Keratinocyte (primary cell): ENCODE measurements around the gene GSTCD. TPM values are rescaled to one million over a fixed set of nuclear protein-coding genes. Genes with fewer than 3 reads are reported as not detected.

Experiments
- DNase-seq: peaks from one replicate; pipeline ENCODE4 v3.0.0-alpha.2; 2011; ENCODE audit warnings: low read depth, missing footprints, low spot score
- FAIRE-seq: peaks from 2 replicates; lab custom pipeline; 2011; peaks lifted over from hg19 to GRCh38; lab: Jason Lieb, UNC
- H2AFZ ChIP-seq: 2 replicates; pipeline ENCODE4 v1.6.0; 2012; ENCODE audit warnings: low read length, control low read depth, inconsistent platforms; ENCODE audit not compliant: control insufficient read depth
- H3K27ac ChIP-seq: 2 replicates; pipeline ENCODE4 v1.5.1; 2011; ENCODE audit warnings: low read length; ENCODE audit not compliant: control insufficient read depth, insufficient read depth
- H3K27me3 ChIP-seq: 3 replicates; pipeline ENCODE4 v1.6.0; 2011; ENCODE audit warnings: low read length; ENCODE audit not compliant: control insufficient read depth, insufficient read depth; ENCODE audit errors: extremely low read depth
- H3K36me3 ChIP-seq, 2 experiments: 2 replicates in 1 of 2; 3 replicates in 1 of 2; pipeline ENCODE4 v1.5.1; 2011; ENCODE audit warnings: low read length in 2 of 2, mild to moderate bottlenecking in 1 of 2; ENCODE audit not compliant: control insufficient read depth in 2 of 2, insufficient read depth in 2 of 2; ENCODE audit errors: extremely low read depth in 1 of 2
- H3K4me1 ChIP-seq: 3 replicates; pipeline ENCODE4 v1.5.1; 2011; ENCODE audit warnings: low read length; ENCODE audit not compliant: control insufficient read depth, insufficient read depth; ENCODE audit errors: extremely low read depth
- H3K4me2 ChIP-seq: 3 replicates; pipeline ENCODE4 v1.6.0; 2011; ENCODE audit warnings: low read depth, low read length; ENCODE audit not compliant: control insufficient read depth, insufficient read depth; ENCODE audit errors: extremely low read depth
- H3K4me3 ChIP-seq, 3 experiments: fragments of 200-600 bp in 1 of 3; sonication (generic) in 1 of 3; 2 replicates in 2 of 3; 3 replicates in 1 of 3; pipeline ENCODE4 v1.5.1; 2011 to 2016; ENCODE audit warnings: low read length in 3 of 3, mild to moderate bottlenecking in 3 of 3, control low read depth in 2 of 3, inconsistent platforms in 1 of 3, low read depth in 1 of 3, mixed read lengths in 1 of 3, mixed run types in 1 of 3, moderate library complexity in 1 of 3; ENCODE audit not compliant: control insufficient read depth in 2 of 3, insufficient read depth in 2 of 3; ENCODE audit errors: extremely low read depth in 1 of 3
- H3K79me2 ChIP-seq: 2 replicates; pipeline ENCODE4 v1.6.0; 2012; ENCODE audit warnings: low read length; ENCODE audit not compliant: control insufficient read depth, insufficient read depth
- H3K9ac ChIP-seq: 3 replicates; pipeline ENCODE4 v1.6.0; 2011; ENCODE audit warnings: low read length; ENCODE audit not compliant: control insufficient read depth, insufficient read depth; ENCODE audit errors: extremely low read depth
- H3K9me1 ChIP-seq: 3 replicates; pipeline ENCODE4 v1.6.0; 2011; ENCODE audit warnings: low read length; ENCODE audit not compliant: control insufficient read depth, insufficient read depth; ENCODE audit errors: extremely low read depth
- H3K9me3 ChIP-seq: 2 replicates; pipeline ENCODE4 v1.5.1; 2012; ENCODE audit warnings: low read depth, low read length; ENCODE audit not compliant: control insufficient read depth
- H4K20me1 ChIP-seq: 3 replicates; pipeline ENCODE4 v1.6.0; 2011; ENCODE audit warnings: low read length; ENCODE audit not compliant: control insufficient read depth, insufficient read depth; ENCODE audit errors: extremely low read depth
- CTCF ChIP-seq, 3 experiments: IDR thresholded peaks in 1 of 3; conservative IDR thresholded peaks in 1 of 3; optimal IDR thresholded peaks in 1 of 3; 2 replicates in 2 of 3; 3 replicates in 1 of 3; pipeline versions ENCODE3 to v1.5.1; 2011; ENCODE audit warnings: low read length in 3 of 3, mild to moderate bottlenecking in 3 of 3, moderate library complexity in 2 of 3, control low read depth in 1 of 3, inconsistent platforms in 1 of 3; ENCODE audit not compliant: insufficient read depth in 2 of 3; ENCODE audit errors: extremely low read depth in 1 of 3
- EZH2 ChIP-seq: IDR thresholded peaks from one replicate; pipeline ENCODE4 v1.6.1; 2012; ENCODE audit warnings: inconsistent platforms, mild to moderate bottlenecking, low read length, moderate library complexity
- dilution Hi-C: fragments of 300-500 bp; cut with MboI; formaldehyde crosslinking; loops from one replicate; pipeline ENCODE4 v1.7.0; 2020; ENCODE audit warnings: low sequenced_read_pairs; ENCODE audit not compliant: extremely low pct_ligation_motif_present
- polyA plus RNA-seq, 5 experiments: library from polyadenylated mRNA; depleted of rRNA in 3 of 5; stranded (reverse) in 3 of 5; stranded (forward) in 1 of 5; unstranded in 1 of 5; fragments of >200 nt; gene quantifications; 1 replicate in 1 of 5; 2 replicates in 3 of 5; 3 replicates in 1 of 5; pipeline versions ENCODE4 v1.2.1 to v1.2.3, GENCODE V29; 2011 to 2012; ENCODE audit warnings: missing spikeins in 2 of 5, low read depth in 1 of 5, low replicate concordance in 1 of 5

Gene GSTCD
- polyA plus RNA-seq, 1 donor (not counting 4 experiments of a cell fraction or from before 2014, with no cell fraction given) = 23.2 TPM

GRCh38 chr4:105753361-105753760 lies 44.8 kb downstream of the GSTCD start:
- dilution Hi-C loops = no loop called here
- Histone ChIP-seq H3K27me3 (no peaks in the 10 kb centered on the region), H3K36me3 (no peaks in the 10 kb centered on the region), H3K9me1 (no peaks in the 10 kb centered on the region), H3K4me1 (no peaks in the 10 kb centered on the region), H3K27ac (no peak overlapping the region), H3K9ac (no peak overlapping the region), H3K4me2 (no peak overlapping the region), H4K20me1 (no peaks in the 10 kb centered on the region), H3K9me3 (no peaks in the 10 kb centered on the region), H2AFZ (no peak overlapping the region), H3K79me2 (no peaks in the 10 kb centered on the region), H3K4me3 (no peak overlapping the region)
- TF ChIP-seq CTCF (optimal IDR thresholded peaks at IDR 0.05 in 1 of 3, IDR thresholded peaks at IDR 0.05 in 1 of 3, conservative IDR thresholded peaks at IDR 0.05 in 1 of 3; ENCODE audit: extremely low read depth in 1 of 3, insufficient read depth in 2 of 3, low read length in 3 of 3) (no peak), EZH2 (no peak)
- peak; percentile 73 for FAIRE-seq
- no peak for DNase-seq

GRCh38 chr4:105755375-105755774 lies 46.8 kb downstream of the GSTCD start:
- H3K9me1 ChIP-seq = no peaks in the 10 kb centered on the region
- no peak overlapping the region for H2AFZ ChIP-seq
- FAIRE-seq (peak; percentile 36), DNase-seq (no peak)
- H3K9me3 ChIP-seq = no peaks in the 10 kb centered on the region
- H3K4me1 ChIP-seq = no peaks in the 10 kb centered on the region
- no peaks in the 10 kb centered on the region for H3K79me2 ChIP-seq
- TF ChIP-seq EZH2 (no peak), CTCF (optimal IDR thresholded peaks at IDR 0.05 in 1 of 3, IDR thresholded peaks at IDR 0.05 in 1 of 3, conservative IDR thresholded peaks at IDR 0.05 in 1 of 3; ENCODE audit: extremely low read depth in 1 of 3, insufficient read depth in 2 of 3, low read length in 3 of 3) (no peak)
- H3K4me3 ChIP-seq = no peak overlapping the region
- no peak overlapping the region for H3K4me2 ChIP-seq
- H4K20me1 ChIP-seq = no peaks in the 10 kb centered on the region
- no peak overlapping the region for H3K9ac ChIP-seq
- dilution Hi-C loops = no loop called here
- H3K27me3 ChIP-seq = no peaks in the 10 kb centered on the region
- no peaks in the 10 kb centered on the region for H3K36me3 ChIP-seq
- H3K27ac ChIP-seq = no peak overlapping the region
